Epithelial cell of esophagus (primary cell): ENCODE measurements around the gene SPIRE2.

Experiments
- DNase-seq: peaks from one replicate; pipeline ENCODE4 v3.0.0; 2010; ENCODE audit warnings: low read depth
- H3K4me3 ChIP-seq: 2 replicates; pipeline ENCODE4 v1.5.1; 2011; ENCODE audit warnings: mild to moderate bottlenecking, low read length, control low read depth
- TF ChIP-seq, protein P1 (sequence below): IDR thresholded peaks from 2 replicates; pipeline ENCODE4 v1.5.1; 2011; ENCODE audit warnings: low read depth, mild to moderate bottlenecking, low read length, control low read depth, inconsistent platforms; ENCODE audit not compliant: insufficient read depth; ENCODE audit errors: missing control alignments

Gene SPIRE2

DNA sequence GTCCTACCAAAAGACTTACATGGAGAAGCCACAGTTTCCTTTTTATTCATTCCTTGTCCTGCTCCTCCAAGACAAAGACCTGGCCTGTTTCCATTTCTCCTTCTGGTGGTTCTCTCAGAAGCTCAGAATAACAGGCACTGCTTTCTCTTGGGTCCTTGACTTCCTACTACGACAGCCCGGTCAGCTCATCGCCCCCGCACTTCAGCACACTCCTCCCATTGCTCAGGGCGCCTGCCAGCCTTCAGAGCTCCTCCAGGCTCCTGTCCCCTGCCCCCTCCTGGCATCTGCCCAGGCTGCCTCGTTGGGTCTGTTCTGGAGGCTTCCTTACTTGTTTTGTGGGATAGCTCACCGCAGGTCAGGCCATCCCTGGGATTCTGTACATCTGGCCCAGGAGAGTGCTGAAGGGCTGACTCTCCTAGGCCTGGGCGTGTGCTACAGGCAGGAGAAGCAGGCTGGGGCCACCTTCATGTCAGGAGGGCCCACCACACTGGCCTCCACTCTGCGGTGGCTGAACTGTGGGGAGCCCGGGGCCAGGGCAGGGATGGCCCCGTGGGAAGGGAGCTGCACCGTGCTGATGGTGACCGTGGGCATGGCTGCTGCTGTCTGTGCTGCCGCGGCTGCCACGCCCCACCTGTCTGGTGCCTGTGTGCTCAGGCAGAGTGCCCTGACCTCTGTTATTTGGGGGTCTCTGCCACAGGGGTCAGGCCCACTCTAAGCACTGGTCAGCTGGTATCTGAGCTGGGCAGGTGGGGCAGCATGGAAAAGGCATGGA lies 62.8 kb downstream of the SPIRE2 start:
- DNase-seq = no peak
- TF ChIP-seq, protein P1, sequence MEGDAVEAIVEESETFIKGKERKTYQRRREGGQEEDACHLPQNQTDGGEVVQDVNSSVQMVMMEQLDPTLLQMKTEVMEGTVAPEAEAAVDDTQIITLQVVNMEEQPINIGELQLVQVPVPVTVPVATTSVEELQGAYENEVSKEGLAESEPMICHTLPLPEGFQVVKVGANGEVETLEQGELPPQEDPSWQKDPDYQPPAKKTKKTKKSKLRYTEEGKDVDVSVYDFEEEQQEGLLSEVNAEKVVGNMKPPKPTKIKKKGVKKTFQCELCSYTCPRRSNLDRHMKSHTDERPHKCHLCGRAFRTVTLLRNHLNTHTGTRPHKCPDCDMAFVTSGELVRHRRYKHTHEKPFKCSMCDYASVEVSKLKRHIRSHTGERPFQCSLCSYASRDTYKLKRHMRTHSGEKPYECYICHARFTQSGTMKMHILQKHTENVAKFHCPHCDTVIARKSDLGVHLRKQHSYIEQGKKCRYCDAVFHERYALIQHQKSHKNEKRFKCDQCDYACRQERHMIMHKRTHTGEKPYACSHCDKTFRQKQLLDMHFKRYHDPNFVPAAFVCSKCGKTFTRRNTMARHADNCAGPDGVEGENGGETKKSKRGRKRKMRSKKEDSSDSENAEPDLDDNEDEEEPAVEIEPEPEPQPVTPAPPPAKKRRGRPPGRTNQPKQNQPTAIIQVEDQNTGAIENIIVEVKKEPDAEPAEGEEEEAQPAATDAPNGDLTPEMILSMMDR = no peak
- no peak overlapping the region for H3K4me3 ChIP-seq

DNA sequence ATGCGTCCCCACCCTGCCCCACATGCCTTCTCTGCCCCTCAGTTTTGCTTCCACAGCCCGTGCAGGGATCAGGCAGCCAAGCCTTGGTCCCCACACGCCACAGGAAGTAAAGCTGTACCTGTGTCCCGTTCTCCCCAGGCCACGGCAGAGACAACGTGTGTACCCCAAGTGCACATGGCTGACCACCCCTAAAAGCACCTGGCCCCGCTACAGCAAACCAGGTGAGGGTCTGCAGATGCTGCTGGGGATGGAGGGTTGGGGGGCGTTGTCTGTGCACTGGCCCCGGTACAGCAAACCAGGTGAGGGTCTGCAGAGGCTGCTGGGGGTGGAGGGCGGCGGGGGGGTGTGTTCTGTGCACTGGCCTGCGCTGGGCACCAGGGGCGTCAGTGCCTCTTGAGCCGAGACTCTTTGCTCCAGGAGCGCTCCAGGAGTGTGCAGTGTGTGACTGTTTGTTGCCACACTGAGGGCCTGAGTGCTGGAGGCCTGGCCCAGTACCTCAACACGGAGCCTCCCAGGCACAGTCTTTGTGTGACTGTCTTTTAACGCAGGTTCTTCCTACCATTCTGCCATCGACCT lies 63.9 kb downstream of the SPIRE2 start:
- TF ChIP-seq, protein P1 = no peak
- DNase-seq = no peak
- H3K4me3 ChIP-seq = no peak overlapping the region

DNA sequence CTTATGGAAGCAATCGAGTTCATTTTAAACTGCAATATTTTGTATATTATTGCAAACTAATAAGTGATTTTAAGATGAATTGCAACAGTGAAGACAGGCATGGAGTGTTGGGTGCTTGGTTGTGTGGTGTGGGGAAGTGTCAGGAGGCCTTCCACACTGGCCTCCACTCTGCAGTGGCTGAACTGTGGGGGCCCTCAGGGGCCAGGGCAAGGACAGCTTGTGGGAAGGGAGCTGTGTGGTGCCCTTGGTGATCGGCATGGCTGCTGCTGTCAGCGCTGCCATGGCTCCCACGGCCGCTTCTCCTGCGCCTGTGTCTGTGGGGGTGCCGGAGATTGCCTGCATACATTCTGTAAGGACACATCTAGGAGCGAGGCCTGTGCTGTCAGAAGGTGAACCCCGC lies 64.4 kb downstream of the SPIRE2 start:
- H3K4me3 ChIP-seq = no peak overlapping the region
- DNase-seq = no peak

DNA sequence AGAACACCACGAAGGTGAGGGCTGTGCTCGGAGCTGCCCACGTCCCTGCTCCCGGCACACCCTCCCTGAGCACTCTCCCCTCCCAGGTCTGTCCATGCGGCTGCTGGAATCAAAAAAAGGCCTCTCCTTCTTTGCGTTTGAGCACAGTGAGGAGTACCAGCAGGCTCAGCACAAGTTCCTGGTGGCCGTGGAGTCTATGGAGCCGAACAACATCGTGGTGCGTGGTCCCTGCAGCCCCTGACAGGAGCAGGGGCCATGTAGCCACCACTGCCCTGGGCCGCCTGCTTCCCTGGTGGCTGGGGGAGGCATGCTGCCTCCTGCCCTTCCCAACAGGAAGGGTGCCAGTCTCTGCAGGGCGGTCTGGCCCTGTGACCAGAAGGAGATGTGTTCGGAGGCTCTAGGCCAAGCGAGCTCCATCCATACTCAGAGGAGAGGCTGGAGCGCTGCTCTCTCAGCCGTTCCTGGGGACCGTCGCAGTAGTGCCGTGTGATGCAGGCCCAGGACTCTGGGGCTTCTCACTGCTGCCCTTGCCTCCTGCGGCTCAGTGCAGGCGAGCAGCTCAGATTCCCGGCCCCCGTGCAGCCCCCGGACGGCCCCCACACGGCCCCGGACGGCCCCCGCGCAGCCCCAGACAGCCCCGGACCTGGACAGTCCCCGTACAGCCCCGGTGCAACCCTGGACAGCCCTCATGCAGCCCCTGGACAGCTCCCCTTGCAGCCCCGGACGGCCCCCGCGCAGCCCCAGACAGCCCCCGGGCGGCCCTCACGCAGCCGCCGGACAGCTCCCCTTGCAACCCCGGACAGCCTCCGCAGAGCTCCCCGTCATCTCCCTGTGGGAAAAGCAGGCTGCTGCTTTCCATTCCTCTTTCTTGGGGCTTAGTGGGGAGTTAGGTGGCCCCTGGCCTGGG lies 65.6 kb downstream of the SPIRE2 start:
- H3K4me3 ChIP-seq = no peak overlapping the region
- TF ChIP-seq, protein P1 = no peak
- no peak for DNase-seq

More for the DNA sequence above, 64.4 kb downstream of the SPIRE2 start:
- TF ChIP-seq, protein P1 = no peak

DNA sequence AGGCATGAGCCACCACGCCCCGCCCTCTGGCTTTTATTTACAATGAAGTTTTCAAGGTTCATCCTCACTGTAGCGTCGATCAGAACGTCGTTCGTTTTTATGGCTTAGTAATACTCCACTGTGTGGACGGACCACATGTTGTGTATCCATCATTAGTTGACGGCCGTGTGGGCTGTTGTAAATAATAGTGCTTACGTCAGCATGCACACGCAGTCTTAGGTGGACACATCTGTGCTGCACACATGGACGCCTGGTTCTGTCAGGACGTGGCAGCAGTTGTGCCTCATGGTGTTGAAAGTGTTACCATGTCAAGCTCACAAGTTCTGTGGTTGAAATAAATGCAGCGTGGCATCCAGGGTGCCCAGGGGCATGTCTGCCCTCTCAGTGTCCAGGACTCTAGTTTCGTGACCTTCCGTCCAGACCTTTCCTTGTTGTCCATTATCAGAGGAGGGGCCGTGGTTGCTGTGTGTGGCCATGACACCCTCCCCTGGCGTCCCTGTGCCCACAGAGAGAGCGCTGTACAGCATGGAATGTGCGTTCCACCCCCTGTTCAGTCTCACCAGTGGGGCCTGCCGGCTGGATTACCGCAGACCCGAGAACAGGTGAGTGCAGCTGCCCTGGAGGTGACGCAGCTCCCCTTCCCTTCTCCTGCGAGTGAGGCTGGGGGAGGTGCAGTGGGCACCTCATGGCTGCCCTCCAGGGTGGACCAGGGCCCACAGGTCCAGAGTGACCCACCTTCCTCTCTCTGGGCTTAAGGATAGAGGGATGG lies 67.4 kb downstream of the SPIRE2 start:
- TF ChIP-seq, protein P1 = no peak
- DNase-seq = no peak
- no peak overlapping the region for H3K4me3 ChIP-seq

DNA sequence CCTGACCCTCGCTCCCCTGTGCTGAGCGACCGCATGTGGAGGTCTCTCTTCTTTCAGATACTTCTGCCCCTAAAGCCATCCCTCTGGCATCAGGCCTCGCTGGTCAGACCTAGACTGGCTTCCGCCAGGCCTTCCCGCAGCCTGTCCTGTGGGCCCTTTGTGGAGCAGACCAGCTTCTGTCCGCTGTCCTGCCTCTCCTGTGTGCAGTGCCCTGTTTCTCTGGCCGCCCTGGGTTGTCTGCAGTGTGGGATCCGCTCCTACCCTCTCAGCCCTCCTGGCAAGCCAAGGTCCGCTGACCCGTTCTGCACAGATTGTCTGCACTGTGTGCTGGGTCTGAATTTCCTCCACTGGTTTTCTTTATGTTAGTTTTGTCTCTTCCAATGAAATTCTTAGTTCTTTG lies 68.9 kb downstream of the SPIRE2 start:
- TF ChIP-seq, protein P1 = no peak
- DNase-seq = no peak
- H3K4me3 ChIP-seq = no peak overlapping the region
